A673 (cell line): ENCODE measurements around the gene NDUFB7. TPM values are rescaled to one million over a fixed set of nuclear protein-coding genes. Genes with fewer than 3 reads are reported as not detected.
"Not testable (repeated sequence)": the region's sequence is repeated elsewhere in the genome, so short reads cannot be mapped to it uniquely, and the experiment has no call there.

Source experiments
- BruUV-seq: library from RNA; stranded (reverse); fragments of 400-500 nt; replicated peaks from 2 replicates; lab custom pipeline; 2021; lab: Mats Ljungman, UMichigan
- CTCF ChIA-PET: fragments of 300-600 bp; sonication (Branson Sonifier 250); formaldehyde crosslinking; loops from one replicate; lab custom pipeline; 2022; ENCODE audit warnings: antibody characterized with exemption; lab: Charles Lee
- POLR2A ChIA-PET: fragments of 300-600 bp; sonication (Branson Sonifier 250); formaldehyde crosslinking; loops from one replicate; lab custom pipeline; 2022; ENCODE audit warnings: antibody characterized with exemption; ENCODE audit not compliant: low non-redundant PET; lab: Charles Lee
- DNase-seq: peaks from one replicate; pipeline ENCODE4 v3.0.0-alpha.2; 2015; ENCODE audit warnings: low spot score
- H3K27ac ChIP-seq: fragments of 200-600 bp; sonication (generic); 2 replicates; pipeline ENCODE4 v1.5.1; 2016; ENCODE audit warnings: mixed run types, low read depth, mild to moderate bottlenecking, mixed read lengths, antibody characterized with exemption, low read length; ENCODE audit not compliant: poor library complexity, severe bottlenecking
- H3K27me3 ChIP-seq: fragments of 200-600 bp; sonication (generic); replicated peaks from 2 replicates; pipeline ENCODE4 v1.6.1; 2017; ENCODE audit warnings: mixed run types, low read depth, mild to moderate bottlenecking, mixed read lengths, antibody characterized with exemption, low read length; ENCODE audit not compliant: insufficient read depth, poor library complexity
- H3K36me3 ChIP-seq: fragments of 200-600 bp; sonication (generic); 2 replicates; pipeline ENCODE4 v1.6.1; 2016; ENCODE audit warnings: mixed run types, mild to moderate bottlenecking, mixed read lengths, antibody characterized with exemption, low read length; ENCODE audit not compliant: insufficient read depth, poor library complexity, severe bottlenecking
- H3K4me1 ChIP-seq: fragments of 200-600 bp; sonication (generic); 2 replicates; pipeline ENCODE4 v1.6.1; 2017; ENCODE audit warnings: mixed run types, mild to moderate bottlenecking, mixed read lengths, antibody characterized with exemption, low read length; ENCODE audit not compliant: insufficient read depth, poor library complexity, severe bottlenecking
- H3K4me3 ChIP-seq: fragments of 200-600 bp; sonication (generic); 2 replicates; pipeline ENCODE4 v1.5.1; 2016; ENCODE audit warnings: low read depth, mixed run types, mild to moderate bottlenecking, mixed read lengths, low read length; ENCODE audit not compliant: poor library complexity, severe bottlenecking
- H3K9me3 ChIP-seq: fragments of 200-600 bp; sonication (generic); 2 replicates; pipeline ENCODE4 v1.6.1; 2016; ENCODE audit warnings: mixed run types, low read depth, mild to moderate bottlenecking, mixed read lengths, antibody characterized with exemption, low read length; ENCODE audit not compliant: poor library complexity, severe bottlenecking
- EZH2 ChIP-seq: fragments of 200-600 bp; sonication (generic); IDR thresholded peaks from 2 replicates; pipeline ENCODE4 v1.6.1; 2017; ENCODE audit warnings: borderline replicate concordance, low read depth, mild to moderate bottlenecking, mixed read lengths, antibody characterized with exemption, low read length; ENCODE audit not compliant: poor library complexity, severe bottlenecking
- intact Hi-C: fragments of 100-400 bp; cut with micrococcal nuclease; formaldehyde crosslinking; loops from one replicate; pipeline ENCODE4 v1.10.0; 2022; ENCODE audit not compliant: unreplicated experiment
- total RNA-seq: library from RNA; stranded (reverse); gene quantifications from 2 replicates; pipeline ENCODE4 v1.2.3, GENCODE V29; 2021
- TF ChIP-seq, protein P1 (sequence below): fragments of 300-800, 200-600 bp; sonication (generic); conservative IDR thresholded peaks from 2 replicates; pipeline ENCODE4 v1.5.1; 2017; ENCODE audit warnings: low read depth, mild to moderate bottlenecking, antibody characterized with exemption, low read length, moderate library complexity, mixed read lengths

NDUFB7 gene
- total RNA-seq, 1 experiment from 2014 or later = 180 TPM

DNA sequence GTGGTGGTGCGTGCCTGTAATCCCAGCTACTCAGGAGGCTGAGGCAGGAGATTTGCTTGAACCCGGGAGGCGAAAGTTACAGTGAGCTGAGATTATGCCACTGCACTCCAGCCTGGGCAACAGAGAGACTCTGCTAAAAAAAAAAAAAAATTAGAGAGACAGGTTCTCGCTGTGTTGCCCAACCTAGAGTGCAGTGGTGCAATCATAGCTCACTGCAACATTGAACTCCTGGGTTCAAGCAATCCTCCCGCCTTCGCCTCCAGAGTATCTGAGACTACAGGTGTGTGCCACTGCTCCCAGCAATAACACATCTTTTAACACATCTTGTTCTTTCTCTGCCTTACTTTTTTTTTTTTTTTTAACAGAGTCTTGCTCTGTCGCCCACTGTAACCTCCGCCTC lies 43.8 kb upstream of the NDUFB7 start:
- TF ChIP-seq, protein P1, sequence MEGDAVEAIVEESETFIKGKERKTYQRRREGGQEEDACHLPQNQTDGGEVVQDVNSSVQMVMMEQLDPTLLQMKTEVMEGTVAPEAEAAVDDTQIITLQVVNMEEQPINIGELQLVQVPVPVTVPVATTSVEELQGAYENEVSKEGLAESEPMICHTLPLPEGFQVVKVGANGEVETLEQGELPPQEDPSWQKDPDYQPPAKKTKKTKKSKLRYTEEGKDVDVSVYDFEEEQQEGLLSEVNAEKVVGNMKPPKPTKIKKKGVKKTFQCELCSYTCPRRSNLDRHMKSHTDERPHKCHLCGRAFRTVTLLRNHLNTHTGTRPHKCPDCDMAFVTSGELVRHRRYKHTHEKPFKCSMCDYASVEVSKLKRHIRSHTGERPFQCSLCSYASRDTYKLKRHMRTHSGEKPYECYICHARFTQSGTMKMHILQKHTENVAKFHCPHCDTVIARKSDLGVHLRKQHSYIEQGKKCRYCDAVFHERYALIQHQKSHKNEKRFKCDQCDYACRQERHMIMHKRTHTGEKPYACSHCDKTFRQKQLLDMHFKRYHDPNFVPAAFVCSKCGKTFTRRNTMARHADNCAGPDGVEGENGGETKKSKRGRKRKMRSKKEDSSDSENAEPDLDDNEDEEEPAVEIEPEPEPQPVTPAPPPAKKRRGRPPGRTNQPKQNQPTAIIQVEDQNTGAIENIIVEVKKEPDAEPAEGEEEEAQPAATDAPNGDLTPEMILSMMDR = no peak
- TF ChIP-seq EZH2 = no peak
- H3K27ac ChIP-seq = no peak overlapping the region
- no peaks in the 10 kb centered on the region for H3K9me3 ChIP-seq
- no peak for DNase-seq
- CTCF ChIA-PET = no interaction called here
- H3K4me1 ChIP-seq = no peaks in the 10 kb centered on the region
- H3K4me3 ChIP-seq = no peak overlapping the region
- no peaks in the 10 kb centered on the region for H3K27me3 ChIP-seq
- H3K36me3 ChIP-seq = no peaks in the 10 kb centered on the region
- intact Hi-C loops = no loop called here
- BruUV-seq = no TSS peak
- POLR2A ChIA-PET = interaction anchor here (0.7 kb wide), 1 partner anchor 44 kb away, joined by 12 read pairs; the partner anchor contains the start of gene NDUFB7

DNA sequence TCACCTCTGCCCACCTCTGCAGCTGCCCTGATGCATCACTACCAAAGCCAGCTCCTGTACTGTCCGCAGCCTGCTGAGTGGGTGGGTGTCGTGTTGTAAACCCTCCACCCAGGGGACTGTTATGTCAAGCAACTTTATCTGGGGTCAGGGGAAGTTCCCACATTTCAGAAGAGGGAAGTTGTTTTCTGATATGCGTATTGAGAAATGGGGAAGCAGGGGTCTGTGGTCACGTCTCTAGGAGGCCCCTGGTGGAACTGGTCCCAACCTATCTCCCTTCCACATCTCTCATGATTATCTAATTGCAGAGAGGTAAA lies 42.2 kb upstream of the NDUFB7 start:
- intact Hi-C loops = no loop called here
- no peak for DNase-seq
- Histone ChIP-seq H3K4me3 (no peak overlapping the region), H3K27me3 (no peaks in the 10 kb centered on the region), H3K36me3 (no peaks in the 10 kb centered on the region), H3K27ac (no peak overlapping the region), H3K4me1 (no peaks in the 10 kb centered on the region), H3K9me3 (no peaks in the 10 kb centered on the region)
- ChIA-PET CTCF (no interaction called here), POLR2A (no interaction called here)
- BruUV-seq = no TSS peak
- TF ChIP-seq EZH2 = no peak
- TF ChIP-seq, protein P1 = no peak

DNA sequence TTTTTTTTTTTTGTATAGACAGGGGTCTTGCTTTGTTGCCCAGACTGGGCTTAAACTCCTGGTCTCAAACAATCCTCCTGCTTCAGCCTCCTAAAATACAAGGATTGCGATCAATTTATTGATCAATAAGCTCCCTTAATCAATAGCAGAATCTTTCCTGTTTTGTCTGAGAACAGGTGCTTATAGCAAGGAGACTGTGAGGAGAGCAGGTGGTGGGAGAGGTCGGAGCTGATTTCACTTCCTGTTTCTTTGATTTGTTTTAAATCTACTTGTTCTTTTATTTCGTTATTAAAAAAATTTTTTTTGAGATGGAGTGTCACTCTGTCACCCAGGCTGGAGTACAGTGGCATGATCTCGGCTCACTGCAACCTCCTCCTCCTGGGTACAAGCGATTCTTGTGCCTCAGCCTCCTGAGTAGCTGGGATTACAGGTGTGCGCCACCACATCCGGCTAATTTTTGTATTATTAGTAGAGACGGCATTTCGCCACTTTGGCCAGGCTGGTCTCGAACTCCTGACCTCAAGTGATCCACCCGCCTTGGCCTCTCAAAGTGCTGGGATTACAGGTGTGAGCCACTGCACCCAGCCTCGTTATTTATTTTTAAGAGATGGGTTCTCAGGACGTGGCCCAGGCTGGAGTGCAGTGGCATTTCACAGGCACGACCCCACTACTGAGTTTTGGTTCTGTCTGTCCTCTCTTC lies 41.7 kb upstream of the NDUFB7 start:
- intact Hi-C loops, CTCF ChIA-PET, H3K36me3 ChIP-seq: not testable (repeated sequence)

DNA sequence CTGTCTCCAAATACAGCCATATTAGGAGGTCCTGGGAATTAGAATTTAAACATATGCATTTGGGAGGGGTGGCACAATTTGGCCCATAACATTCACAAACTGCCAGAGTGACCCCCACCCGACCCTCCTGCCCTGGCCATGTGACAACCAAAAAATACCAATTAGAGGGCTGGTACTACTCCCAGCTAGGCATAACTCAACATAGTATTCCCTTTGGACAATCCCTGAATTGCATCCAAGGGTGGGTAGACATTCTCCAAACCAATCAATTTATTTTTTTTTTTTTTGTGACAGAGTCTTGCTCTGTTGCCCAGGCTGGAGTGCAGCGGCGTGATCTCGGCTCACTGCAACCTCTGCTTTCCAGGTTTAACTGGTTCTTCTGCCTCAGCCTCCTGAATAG lies 40.8 kb upstream of the NDUFB7 start:
- CTCF ChIA-PET = no interaction called here
- no peaks in the 10 kb centered on the region for H3K27me3 ChIP-seq
- H3K9me3 ChIP-seq = no peaks in the 10 kb centered on the region
- H3K27ac ChIP-seq = no peak overlapping the region
- POLR2A ChIA-PET = no interaction called here
- H3K4me1 ChIP-seq = no peaks in the 10 kb centered on the region
- no TSS peak for BruUV-seq
- H3K36me3 ChIP-seq = no peaks in the 10 kb centered on the region
- H3K4me3 ChIP-seq = no peak overlapping the region
- TF ChIP-seq EZH2 = no peak
- TF ChIP-seq, protein P1 = no peak
- no peak for DNase-seq
- intact Hi-C loops = no loop called here

More for the DNA sequence above, 41.7 kb upstream of the NDUFB7 start:
- H3K4me1 ChIP-seq, H3K4me3 ChIP-seq, DNase-seq, POLR2A ChIA-PET, H3K9me3 ChIP-seq, H3K27ac ChIP-seq, H3K27me3 ChIP-seq, BruUV-seq: not testable (repeated sequence)

DNA sequence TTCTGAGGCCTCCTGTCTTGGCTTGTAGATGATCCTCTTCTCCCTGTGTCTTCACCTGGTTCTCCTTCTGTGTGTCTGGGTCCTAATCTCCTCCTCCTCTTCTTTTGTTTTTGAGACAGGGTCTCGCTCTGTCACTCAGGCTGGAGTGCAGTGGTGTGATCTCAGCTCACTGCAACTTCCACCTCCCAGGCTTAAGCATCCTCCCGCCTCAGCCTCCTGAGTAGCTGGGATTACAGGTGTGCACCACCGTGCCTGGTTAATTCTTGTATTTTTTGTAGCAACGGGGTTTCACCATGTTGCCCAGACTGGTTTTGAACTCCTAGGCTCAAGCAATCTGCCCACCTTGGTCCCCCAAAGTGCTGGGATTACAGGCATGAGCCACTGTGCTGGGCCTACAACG lies 40.4 kb upstream of the NDUFB7 start:
- H3K27ac ChIP-seq, DNase-seq, H3K27me3 ChIP-seq, H3K9me3 ChIP-seq, H3K4me1 ChIP-seq, BruUV-seq, H3K4me3 ChIP-seq, H3K36me3 ChIP-seq, intact Hi-C loops, POLR2A ChIA-PET, CTCF ChIA-PET: not testable (repeated sequence)
